Measurements from ENCODE around the gene ECT2.

The ECT2 gene

GRCh38 chr3:172766241-172766640 is 15.7 kb downstream of the ECT2 start:
- no peak for DNase-seq (ENCODE audit: low read depth)
- H3K4me3 ChIP-seq (ENCODE audit: low read length), result no peak overlapping the region
- TF ChIP-seq, protein P1, sequence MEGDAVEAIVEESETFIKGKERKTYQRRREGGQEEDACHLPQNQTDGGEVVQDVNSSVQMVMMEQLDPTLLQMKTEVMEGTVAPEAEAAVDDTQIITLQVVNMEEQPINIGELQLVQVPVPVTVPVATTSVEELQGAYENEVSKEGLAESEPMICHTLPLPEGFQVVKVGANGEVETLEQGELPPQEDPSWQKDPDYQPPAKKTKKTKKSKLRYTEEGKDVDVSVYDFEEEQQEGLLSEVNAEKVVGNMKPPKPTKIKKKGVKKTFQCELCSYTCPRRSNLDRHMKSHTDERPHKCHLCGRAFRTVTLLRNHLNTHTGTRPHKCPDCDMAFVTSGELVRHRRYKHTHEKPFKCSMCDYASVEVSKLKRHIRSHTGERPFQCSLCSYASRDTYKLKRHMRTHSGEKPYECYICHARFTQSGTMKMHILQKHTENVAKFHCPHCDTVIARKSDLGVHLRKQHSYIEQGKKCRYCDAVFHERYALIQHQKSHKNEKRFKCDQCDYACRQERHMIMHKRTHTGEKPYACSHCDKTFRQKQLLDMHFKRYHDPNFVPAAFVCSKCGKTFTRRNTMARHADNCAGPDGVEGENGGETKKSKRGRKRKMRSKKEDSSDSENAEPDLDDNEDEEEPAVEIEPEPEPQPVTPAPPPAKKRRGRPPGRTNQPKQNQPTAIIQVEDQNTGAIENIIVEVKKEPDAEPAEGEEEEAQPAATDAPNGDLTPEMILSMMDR (IDR thresholded peaks at IDR 0.05; ENCODE audit: insufficient read depth, low read depth, low read length, missing control alignments), result no peak

DNA sequence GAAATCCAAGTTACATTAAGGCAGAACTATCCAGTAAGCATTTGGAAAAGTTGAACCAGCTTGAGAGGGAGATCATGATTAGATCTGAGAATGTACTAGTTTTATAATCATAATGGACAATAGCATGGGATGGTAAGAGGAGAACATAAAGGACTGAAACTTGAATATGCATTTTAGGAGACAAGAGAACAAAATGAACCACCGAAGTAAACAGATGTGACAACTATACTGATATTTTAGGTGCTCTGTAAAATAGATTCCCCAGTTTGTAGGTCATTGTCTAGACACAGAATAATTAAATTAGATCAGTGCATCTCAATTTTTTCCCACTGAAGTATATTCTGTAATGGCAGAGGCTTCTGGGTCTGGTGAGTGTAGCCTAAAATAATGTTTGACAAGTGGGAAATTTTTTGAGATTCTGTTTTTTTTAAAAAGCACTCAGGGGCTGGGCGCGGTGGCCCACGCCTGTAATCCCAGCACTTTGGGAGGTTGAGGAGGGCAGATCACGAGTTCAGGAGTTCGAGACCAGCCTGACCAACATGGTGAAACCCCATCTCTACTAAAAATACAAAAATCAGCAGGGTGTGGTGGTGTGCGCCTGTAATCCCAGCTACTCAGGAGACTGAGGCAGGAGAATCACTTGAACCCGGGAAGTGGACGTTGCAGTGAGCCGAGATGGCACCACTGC is 16.3 kb downstream of the ECT2 start:
- DNase-seq (ENCODE audit: low read depth), result no peak
- TF ChIP-seq, protein P1 (IDR thresholded peaks at IDR 0.05; ENCODE audit: insufficient read depth, low read depth, low read length, missing control alignments), result no peak
- no peak overlapping the region for H3K4me3 ChIP-seq (ENCODE audit: low read length)

- no peak overlapping the region for H3K4me3 ChIP-seq (ENCODE audit: low read length)
- TF ChIP-seq, protein P1 (IDR thresholded peaks at IDR 0.05; ENCODE audit: insufficient read depth, low read depth, low read length, missing control alignments), result no peak
- no peak for DNase-seq (ENCODE audit: low read depth)
Observed at GRCh38 chr3:172770382-172770781, 19.9 kb downstream of the ECT2 start.

GRCh38 chr3:172771672-172772071 is 21.1 kb downstream of the ECT2 start:
- no peak overlapping the region for H3K4me3 ChIP-seq (ENCODE audit: low read length)
- DNase-seq (ENCODE audit: low read depth), result no peak
- TF ChIP-seq, protein P1 (IDR thresholded peaks at IDR 0.05; ENCODE audit: insufficient read depth, low read depth, low read length, missing control alignments), result no peak

DNA sequence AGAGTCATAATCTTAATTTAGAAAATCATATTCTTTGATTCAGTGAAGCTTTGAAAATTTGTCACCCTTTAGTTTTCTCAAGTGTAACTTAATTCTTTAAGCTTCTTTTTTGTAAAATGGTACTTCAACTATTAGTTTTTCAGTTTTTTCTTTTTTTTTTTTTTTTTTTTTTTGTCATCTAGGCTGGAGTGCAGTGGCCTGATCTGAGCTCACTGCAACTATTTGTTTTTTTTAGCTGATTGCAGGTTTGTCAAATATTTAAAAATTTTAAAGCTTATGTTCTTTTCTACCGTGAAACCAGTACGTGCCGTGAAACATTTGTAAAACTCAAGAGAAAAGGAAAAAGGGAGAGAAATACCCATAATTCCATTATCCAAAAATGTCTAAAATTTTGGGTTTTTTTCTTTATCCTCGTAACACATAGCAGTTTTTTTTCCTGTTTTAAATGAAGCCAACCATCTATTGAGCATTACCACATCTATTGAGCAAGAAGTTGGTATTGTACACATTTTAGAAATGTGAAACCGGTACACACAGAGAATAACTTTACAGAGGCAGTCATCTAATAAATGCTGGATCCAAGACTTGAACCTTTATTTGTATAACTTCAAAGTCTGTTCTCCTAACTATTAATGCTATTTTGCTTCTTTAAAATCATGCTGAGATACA is 25.7 kb downstream of the ECT2 start:
- no peak overlapping the region for H3K4me3 ChIP-seq (ENCODE audit: low read length)
- TF ChIP-seq, protein P1 (IDR thresholded peaks at IDR 0.05; ENCODE audit: insufficient read depth, low read depth, low read length, missing control alignments), result no peak
- no peak for DNase-seq (ENCODE audit: low read depth)

- no peak overlapping the region for H3K4me3 ChIP-seq (ENCODE audit: low read length)
- DNase-seq (ENCODE audit: low read depth), result no peak
- TF ChIP-seq, protein P1 (IDR thresholded peaks at IDR 0.05; ENCODE audit: insufficient read depth, low read depth, low read length, missing control alignments), result no peak
Observed at GRCh38 chr3:172777901-172778300, 27.4 kb downstream of the ECT2 start.
